ENCODE measurements around the gene TRPM1.
"Not testable (repeated sequence)": the region's sequence is repeated elsewhere in the genome, so short reads cannot be mapped to it uniquely, and the experiment has no call there.

The TRPM1 gene

DNA sequence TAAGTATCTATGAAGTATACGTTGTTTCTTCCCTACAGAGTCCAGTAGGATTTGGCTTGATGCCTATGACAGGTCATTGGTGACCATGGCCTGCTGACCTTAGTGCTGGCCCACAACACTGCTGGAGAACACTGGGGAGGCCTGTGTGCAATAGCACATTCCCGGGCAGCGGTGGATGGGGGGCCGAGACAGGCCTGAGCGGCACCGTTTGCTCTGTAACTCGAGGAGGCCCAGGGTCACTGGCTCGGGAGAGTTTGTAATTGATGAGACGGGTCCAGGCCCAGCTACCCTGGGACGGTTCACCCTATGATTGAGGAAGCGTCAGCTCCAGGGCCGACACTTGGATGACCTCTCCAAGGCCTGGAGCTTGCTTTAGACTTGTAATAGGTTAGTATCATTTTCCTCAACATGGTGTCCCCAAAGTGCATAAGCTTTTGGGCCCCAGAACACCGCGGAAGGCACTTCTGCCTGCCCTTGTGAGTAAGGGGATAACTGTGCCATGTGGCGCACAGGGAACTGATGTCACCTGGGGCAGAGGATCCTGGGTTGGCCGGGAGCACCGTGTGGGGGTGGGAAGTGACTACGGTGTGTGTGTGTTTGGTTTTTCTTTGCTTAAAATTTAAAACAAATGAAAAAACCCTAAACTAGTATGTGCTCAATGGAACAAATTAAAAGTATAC, 12.0 kb downstream of the TRPM1 start:
- no peak for DNase-seq (ENCODE audit: low spot score)
- TF ChIP-seq CTCF (IDR thresholded peaks at IDR 0.05; ENCODE audit: extremely low read depth, missing control alignments): no peak

DNA sequence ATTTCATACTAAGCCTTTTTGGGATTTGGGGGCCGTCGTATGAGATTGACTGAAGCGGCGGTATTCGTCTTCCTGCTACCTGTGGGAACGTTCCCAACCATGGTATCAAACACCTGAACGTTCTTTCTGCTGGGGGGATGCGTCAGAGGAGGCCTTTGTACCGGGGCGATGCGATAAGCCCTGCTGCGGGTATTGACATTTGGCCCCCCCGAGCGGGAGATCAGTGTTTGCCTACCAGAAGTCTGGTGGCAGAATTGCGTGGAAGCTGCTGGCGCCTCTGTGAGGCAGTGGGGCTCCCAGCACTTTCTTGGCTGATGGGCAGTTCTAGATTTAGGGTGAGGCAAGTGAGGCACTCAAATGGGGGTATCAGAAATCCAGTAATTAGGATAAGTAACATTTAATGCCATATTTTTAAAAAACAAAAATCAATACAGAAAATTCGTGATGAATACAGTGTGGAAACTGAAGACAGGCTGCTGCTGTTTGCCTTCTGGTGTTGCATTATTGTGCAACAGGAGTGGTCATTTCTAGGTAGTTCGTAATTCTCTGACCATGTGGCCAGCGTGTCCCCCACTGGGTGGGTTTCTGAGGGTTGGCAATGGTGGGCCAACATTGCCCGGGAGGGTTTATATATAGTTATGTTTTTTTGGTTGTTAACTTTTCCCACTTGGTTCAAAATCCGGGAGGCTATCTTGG, 12.7 kb downstream of the TRPM1 start:
- DNase-seq (ENCODE audit: low spot score): no peak
- no peak for TF ChIP-seq CTCF (IDR thresholded peaks at IDR 0.05; ENCODE audit: extremely low read depth, missing control alignments)

GRCh38 chr15:31088041-31088440, 13.5 kb downstream of the TRPM1 start:
- DNase-seq (ENCODE audit: low spot score): not testable (repeated sequence)

GRCh38 chr15:31086344-31086743, 15.2 kb downstream of the TRPM1 start:
- no peak for DNase-seq (ENCODE audit: low spot score)
- no peak for TF ChIP-seq CTCF (IDR thresholded peaks at IDR 0.05; ENCODE audit: extremely low read depth, missing control alignments)

DNA sequence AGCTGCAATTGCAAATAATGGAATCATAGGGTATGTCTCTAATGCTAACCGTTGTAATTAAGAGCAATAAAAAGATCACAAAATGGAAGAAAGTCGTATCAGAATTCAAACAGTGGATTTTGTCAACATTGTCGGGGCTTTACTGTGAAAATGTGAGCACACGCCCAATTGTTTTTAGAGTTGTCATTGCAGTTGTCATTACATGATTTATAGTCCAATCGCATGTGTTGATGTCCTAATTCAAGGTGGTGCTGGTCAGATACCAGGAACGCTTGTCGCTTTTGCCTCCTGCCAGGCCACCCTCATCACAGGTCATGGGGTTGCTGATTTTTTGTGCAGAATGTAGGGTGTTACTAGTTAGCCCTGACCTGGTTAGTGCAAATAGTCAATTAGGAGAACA, 16.2 kb downstream of the TRPM1 start:
- TF ChIP-seq CTCF (IDR thresholded peaks at IDR 0.05; ENCODE audit: extremely low read depth, missing control alignments): no peak
- DNase-seq (ENCODE audit: low spot score): no peak

GRCh38 chr15:31084176-31084575, 17.3 kb downstream of the TRPM1 start:
- no peak for DNase-seq (ENCODE audit: low spot score)
- no peak for TF ChIP-seq CTCF (IDR thresholded peaks at IDR 0.05; ENCODE audit: extremely low read depth, missing control alignments)

GRCh38 chr15:31083370-31083780, 18.1 kb downstream of the TRPM1 start:
- DNase-seq (ENCODE audit: low spot score): no peak
- no peak for TF ChIP-seq CTCF (IDR thresholded peaks at IDR 0.05; ENCODE audit: extremely low read depth, missing control alignments)

Data from GM20000 (cell line).